Epidermal melanocyte (primary cell): Measurements from ENCODE around the gene DNAAF8.

Experiments
- DNase-seq: peaks from one replicate; pipeline ENCODE4 v3.0.0; 2011; ENCODE audit warnings: low spot score; ENCODE audit not compliant: insufficient read length

Gene DNAAF8

DNA sequence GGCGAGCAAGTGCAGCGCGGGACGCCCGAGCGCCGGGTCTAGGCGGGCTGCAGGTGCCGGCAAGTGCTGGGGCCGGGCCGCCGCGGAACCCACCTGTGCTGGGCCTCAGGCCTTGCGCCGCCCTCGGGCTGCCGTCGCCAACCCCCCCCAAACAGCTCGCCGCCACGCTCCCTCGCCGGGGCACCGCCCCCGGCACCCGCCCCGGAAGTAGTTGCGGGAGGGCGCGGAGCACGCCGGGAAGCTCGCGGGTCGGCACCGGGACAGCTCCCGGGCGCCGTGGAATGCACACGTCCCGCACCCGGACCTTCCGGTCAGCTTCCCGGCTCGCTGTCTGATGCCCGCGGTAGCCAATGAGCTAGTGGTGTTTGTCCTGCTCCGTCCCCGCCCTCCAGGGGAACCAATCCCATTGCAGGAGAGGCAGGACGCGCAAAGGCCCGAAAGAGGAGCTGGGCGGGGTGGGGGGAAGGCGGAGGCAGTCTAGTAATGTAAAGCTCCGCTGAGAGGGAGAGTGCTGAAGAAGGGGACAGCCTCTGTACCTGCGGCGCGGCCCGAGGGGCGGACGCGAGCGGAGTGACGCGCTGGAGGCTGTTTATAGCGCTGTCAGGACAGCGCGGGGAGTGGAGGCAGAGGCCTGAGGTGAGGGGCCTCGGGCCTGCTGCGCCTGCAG is at the start of gene DNAAF8, which contains the start of gene ANKS3:
Gene DNAAF8 (plus strand): TSS at position 475 of the 667 bp plus-strand sequence. CDS start 1,978 bp downstream, outside the sequence.
Gene ANKS3 (minus strand): TSS at position 209 of the 667 bp plus-strand sequence. CDS start 4,122 bp downstream, outside the sequence.
- DNase-seq: peak; percentile 95

DNA sequence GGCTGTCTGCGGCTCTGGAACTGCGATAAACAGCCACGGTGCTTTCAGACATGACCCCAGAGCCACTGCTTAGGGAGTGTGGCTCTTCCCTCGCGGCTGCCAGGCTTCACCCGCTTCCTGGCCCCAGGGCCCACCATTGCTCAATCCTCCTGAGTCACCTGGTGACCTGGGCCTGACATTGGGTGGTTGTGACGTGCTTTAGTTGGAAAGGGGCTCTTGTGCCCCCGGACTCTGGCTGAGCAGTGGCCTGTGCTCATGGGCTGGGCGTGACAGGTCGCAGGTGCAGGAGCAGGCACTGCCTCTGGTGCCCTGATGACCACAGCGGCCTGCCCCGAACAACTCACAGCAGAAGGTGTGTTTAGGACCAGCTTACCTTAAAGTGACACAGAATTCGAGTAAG is 49.6 kb upstream of the DNAAF8 start:
- no peak for DNase-seq

DNA sequence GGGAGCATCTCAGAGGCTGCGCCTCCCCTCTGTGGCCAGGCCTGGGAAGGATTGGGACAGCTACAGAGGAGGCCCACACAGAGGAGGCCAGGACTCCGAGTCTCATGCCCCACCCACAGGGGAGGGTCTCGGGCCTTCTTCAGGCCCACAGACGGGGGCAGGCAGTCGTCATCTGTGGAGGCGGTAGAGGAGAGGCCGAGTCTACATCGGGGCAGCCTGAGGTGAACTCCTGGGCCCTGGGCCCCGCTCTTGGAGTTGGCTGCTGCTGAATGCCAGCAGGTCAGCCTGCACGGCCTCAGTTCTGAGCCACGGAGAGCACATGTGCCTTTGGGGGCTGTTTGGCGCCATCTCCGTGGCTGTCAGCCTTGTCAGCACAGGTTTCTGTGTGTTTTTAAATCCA is 49.0 kb upstream of the DNAAF8 start:
- no peak for DNase-seq

DNA sequence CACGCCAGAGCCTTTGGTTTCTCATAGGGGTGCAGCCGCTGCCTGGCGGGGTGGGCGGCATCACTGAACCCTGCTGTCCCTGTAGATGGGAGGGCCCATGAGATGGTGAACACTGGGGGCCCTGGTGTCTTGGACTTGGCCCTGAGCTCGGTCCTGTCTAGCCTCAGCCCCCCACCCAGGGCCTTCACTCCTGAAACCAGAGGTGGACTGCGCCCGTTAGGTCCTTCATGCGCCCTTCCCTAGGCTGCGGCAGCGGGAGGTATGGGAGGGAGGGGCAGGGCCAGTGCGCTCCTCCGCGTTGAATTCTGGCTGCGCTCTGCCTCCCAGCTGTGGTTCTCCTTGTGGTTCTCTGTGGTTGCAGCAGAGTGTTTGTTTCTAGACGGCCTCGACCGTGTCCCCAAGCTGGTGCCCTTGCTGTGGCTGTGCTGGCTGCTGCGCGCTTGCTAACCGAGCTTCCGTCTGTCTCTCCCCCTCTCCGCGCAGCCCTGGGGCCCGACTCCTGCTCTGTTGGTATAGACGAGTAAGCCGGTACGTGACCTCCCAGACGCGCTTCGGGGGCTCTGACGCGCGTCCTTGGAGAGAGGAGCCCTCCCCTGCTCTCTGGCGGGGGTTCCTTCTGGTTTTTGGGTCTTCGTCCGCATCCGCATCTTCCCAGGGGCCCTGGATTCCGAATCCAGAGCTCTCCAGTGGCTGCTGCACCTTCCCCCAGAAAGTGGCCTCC is 48.4 kb upstream of the DNAAF8 start:
- no peak for DNase-seq

DNA sequence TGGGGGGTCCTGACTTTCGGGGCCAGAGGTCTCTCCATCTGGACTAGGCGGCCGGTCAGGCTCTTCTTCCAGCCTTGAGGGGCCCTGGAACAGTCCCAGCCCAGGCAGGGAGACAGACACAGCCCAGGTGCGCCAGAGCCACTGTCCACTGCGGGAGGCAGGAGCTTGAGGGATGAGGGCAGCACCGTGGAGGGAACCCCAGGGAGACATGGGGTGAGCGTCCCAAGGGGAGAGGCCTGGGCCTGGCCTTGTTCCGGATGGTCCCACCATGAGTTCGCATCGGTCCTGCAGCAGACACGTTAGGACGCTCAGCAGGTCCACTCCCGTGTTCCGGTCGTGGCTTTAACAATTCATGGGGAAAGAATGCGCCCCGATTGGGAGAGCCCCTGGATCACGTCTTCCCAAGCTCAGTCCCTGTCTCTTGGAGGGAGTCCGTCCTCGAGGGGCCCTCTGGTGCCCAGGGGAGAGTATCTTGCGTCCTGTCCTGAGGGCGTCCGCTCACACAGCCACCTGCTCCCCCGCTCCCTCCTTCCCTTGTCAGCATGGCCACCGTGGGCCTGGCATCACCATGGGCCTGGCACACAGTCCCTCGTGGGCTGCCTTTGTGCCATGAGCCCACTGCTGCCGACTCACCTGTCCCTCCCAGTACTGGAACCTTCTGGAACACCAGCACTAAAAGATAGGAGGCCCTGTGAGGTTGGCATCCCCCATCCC is 47.7 kb upstream of the DNAAF8 start:
- no peak for DNase-seq

DNA sequence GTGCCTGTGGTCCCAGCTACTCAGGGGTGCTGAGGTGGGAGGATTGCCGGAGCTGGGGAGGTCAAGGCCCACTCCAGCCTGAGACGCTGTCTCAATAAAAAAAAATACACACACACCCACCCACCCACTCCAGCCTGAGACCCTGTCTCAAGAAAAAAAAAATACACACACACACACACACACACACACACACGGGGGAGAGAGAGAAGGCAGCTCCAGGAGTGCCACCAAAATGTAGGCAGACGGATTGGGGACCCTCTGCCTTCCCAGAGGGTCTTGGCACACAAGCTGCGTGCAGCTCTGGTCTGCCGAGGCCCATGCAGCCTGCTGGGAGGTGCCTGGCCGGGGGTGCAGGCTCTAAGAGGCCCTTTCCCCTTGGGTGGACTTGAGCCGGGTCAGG is 46.9 kb upstream of the DNAAF8 start:
- DNase-seq: no peak

DNA sequence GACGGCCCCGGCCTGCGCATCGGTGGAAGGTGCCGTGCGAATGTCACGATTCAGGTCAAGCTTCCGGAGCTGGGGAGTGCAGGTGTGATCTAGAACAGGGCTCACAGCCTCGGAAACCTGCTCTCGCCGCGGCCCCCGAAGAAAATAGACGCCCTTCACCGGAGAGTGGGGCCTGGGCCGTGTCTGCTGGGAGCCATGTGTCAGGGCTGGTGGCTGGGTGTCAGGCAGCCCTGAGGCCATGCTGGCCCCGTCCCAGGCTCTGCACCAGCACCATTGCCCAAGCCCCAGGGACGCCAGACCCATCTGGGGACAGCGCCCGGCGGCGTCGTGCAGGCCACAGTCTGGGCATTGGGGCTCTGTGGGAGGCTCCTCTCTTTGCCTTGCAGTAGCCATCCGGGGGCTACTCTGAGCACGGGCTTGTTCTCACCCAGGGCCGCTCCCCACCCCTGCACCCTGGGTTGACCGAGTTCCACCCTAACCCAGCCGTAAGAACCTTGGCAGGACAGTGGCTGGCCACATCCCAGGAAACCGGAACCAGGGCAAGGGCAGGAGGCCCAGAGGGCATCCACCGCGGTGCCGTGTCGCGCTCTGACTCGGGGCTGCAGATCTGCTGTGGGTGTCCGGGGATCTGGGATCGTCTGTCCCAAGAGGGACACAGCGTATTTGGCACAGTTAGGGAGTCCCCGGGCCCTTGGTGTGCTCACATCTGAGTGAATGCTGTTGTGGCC is 46.2 kb upstream of the DNAAF8 start:
- no peak for DNase-seq

DNA sequence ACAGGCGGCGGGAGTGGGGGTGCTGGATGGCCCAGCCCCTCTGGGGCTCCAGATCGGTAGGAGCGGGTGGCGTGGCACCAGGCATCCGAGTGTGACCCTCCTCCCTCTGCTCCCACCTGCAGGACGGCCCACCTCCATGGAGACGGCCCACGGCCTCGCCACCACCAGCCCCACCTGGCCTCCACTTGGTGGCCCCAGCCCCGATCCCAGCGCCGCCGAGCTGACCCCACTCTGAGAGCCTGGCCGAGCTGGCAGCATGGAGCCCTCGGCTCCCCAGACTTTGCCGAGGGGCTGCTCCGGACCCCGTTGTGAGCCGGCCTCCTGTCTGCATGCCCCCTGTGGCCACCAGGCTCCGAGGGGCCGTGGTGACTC is 45.7 kb upstream of the DNAAF8 start:
- no peak for DNase-seq

DNA sequence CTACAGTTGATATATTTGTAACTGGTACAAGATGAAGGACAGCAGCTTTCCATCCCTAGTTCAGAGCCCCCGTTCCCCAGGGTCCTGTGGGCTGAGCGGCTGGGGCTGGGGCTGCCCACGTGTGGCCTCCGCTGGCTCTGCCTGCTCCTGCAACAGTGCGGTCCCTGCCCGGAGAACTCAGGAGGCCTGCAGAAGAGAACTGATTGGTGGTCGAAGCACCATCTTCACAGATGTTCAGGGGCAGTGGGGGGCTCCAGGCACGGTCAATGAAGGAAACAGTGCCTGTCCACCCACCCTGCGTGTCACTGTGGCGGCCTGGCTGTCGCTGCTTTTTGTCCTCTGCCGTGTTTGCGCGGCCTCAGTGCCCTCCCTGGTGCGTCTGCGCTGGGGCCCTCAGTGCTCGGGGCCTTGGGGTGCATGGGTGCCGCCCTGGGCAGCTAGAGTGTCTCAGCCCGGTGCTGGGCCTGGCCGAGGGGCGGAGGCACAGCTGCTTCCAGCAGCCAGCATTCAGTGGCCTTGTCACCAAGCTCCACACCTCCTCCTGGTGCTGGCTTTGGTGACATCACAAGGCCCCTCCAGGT is 45.2 kb upstream of the DNAAF8 start:
- no peak for DNase-seq

DNA sequence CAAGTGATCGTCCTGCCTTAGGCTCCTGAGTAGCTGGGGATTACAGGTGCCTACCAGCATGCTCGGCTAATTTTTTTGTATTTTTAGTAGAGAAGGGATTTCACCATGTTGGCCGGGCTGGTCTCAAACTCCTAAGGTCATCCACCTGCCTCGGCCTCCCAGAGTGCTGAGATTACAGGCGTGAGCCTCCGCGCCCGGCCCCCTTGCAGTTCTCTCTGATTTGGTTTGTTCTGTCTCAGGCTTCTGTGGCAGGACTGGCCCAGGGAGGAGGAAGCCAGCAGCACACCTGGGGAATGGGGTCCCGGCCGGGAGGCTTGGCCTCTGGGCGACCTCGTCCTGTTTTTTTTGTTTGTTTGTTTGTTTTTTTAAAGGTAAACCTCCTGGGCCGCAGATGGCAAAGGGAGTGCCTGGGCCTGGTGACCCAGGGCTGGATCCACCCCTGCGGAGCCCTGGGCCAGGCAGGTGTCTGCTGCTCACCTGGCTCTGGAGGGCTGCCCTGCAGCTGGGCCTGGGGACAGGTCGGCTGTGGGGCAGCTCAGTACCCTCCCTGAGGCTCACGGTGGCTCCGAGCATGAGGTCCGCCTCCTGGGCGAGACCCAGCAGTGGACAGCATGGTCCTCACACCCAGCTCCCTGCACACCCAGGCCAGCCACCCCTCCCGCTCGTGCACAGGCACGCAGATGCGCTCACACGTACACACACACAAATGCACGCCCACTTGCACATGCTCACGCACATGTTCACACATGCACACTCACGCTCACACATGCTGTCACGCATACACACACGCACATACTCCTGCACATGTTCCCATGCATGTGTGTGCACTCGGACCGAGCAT is 44.3 kb upstream of the DNAAF8 start:
- no peak for DNase-seq

DNA sequence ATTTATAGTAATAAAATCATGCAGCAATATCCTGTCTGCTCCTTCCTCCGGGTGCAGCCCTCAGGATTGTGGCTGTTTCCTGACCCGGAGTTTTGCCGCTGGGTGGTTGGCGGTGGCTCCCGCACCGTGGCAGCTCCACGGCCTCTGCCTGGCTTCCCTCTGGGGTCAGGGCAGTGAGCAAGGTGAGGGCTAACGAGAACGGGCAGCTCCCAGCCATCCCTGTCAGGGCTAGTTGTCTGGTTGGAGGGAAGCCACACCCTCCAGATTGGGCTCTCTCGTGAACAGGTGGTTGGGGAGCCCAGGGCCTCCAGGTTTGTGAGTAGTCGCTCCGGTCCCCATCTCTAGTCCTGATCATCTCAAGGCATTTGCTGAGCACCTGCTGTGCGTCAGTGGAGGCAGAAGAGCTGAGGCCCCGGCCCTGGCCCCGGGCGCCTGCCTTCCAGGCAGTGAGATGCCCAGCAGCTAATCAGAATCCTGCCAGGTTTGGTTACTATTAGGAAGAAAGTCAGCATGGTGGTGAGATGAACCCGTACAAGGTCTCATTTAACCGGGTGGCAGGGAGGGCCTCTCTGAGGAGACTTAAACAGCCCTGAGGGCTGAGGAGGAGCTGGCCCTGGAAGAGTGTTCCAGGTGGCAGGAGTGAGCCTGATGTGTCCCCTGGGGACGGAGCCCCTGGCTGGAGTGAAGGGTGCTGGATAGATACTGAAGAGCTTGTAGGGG is 43.2 kb upstream of the DNAAF8 start:
- peak; percentile 14 for DNase-seq

DNA sequence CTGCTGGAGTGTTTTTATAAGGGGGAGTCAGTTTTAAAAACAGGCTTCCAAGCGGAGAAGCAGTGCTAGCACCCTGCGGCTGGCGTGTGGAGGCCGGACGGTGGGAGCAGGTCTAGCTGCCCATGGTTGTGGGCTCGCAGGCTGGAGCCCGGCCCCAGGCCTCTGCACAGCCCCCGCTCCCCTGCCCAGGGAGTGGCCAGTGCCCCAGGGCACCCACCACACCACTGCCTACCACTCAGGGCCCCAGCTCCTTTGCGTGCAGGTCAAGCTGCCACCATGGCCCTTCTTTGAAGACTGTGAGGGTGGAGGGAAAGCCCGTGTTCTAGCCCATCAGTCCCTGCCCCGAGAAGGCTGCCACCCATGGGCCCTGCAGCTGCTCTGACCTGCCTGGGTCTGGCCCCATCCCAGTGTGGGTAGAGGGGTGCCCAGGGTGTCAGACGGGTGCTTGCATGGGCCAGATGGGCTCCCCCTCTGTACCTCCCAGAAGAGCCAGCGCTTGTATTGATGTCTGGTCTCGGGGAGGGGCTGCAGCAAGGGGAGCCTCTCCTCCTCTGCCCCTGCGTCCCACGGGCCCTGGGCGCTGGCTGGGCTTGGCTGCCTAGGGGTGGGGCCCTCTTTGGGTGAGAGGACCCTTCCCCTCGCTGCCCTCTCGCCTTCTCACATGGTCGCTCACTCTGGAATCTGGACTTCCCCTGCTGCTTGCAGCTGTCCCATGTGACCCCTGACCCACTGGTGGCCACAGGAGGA is 42.5 kb upstream of the DNAAF8 start:
- DNase-seq: peak; percentile 15

DNA sequence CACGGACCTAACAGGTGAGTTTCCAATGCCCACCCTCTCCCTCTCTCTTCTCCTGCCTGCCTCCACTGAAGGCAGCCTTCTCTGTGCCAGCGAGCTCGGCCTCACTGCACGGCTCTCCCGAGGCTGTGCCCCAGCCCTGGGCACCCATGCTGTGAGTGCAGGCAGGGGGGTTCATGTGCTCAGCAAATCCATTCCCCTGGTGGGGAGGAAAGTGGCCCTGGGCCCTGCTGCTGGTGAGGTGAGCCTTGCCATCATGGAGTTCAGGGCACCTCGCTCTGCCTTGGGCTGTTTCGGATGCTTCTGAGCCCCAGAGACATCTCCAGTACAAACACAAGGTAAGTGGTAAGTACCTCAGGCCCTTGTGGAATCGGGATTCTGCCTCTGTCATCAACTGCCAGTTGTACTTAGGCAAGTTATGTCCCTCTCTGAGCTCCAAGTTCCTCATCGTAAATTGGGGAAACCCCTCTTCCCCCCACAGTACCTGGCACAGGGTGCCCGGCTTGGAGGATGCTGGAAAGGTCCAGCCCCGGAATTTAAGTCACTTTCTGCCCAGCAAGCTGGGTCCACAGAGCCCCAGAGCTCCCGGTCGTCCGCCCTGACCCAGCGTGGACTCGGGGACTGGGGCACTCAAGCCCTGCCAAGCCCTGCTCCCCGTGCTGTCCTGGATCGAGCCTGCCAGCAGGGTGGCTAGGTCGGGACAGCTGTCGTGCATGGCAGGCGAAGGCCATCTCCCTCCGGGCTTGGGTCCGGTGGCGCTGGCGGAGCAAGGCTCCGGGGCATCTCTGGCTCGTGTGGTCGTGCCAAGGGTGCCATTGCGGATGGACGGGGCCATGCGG is 41.7 kb upstream of the DNAAF8 start:
- DNase-seq: peak; percentile 17

DNA sequence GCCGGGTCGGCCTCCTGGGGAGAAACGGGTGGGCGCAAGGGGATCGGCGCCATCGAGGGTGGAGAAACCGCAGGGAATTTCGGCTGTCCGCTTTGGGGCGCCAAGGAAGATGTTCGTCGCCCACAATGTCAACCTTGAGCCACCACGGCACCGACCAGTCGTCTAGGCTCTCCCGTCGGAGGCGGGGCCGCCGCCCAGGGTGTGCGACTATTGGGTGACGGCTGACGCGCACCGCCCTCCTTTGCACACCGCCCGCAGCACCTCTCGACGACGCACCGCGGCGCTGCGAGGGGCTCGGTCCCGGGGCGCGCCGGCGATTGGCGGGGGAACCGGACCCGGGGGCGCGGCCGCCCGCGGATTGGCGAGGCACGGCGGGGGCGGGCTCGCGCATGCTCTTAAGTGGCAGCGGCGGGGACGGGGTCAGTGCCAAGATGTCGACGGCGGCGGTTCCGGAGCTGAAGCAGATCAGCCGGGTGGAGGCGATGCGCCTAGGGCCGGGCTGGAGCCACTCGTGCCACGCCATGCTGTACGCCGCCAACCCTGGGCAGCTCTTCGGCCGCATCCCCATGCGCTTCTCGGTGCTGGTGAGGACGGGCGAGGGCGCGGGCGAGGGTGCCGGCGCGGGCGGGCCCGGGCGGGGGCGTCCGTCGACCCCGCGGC is 40.9 kb upstream of the DNAAF8 start, which contains the start of gene NUDT16L1:
Gene NUDT16L1 (plus strand): TSS at position 267 of the 660 bp plus-strand sequence. CDS start 165 bp downstream, at position 432.
- DNase-seq: peak; percentile 100

DNA sequence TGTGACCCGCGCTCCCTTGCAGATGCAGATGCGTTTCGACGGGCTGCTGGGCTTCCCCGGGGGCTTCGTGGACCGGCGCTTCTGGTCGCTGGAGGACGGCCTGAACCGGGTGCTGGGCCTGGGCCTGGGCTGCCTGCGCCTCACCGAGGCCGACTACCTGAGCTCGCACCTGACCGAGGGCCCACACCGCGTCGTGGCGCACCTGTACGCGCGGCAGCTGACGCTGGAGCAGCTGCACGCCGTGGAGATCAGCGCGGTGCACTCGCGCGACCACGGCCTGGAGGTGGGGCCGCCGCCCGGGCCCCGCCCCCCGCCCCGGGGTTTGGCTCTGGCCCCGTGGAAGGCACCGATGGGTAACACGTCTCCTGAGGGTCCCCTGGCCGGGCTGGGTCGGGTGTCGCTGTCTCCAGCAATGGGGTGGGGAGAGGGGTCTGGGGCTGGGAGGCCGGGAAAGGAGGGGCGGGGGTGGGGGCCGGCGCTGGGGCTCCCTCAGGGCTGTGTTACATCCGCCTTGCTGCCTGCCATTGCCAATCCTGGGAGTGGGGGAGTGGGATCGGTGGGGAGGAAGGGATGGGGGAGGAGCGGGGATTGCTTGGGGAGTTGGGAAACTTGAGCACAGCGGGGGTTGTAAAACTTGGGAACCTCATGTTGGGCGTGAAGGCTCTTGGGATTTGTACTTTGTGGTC is 40.2 kb upstream of the DNAAF8 start:
- peak; percentile 74 for DNase-seq

DNA sequence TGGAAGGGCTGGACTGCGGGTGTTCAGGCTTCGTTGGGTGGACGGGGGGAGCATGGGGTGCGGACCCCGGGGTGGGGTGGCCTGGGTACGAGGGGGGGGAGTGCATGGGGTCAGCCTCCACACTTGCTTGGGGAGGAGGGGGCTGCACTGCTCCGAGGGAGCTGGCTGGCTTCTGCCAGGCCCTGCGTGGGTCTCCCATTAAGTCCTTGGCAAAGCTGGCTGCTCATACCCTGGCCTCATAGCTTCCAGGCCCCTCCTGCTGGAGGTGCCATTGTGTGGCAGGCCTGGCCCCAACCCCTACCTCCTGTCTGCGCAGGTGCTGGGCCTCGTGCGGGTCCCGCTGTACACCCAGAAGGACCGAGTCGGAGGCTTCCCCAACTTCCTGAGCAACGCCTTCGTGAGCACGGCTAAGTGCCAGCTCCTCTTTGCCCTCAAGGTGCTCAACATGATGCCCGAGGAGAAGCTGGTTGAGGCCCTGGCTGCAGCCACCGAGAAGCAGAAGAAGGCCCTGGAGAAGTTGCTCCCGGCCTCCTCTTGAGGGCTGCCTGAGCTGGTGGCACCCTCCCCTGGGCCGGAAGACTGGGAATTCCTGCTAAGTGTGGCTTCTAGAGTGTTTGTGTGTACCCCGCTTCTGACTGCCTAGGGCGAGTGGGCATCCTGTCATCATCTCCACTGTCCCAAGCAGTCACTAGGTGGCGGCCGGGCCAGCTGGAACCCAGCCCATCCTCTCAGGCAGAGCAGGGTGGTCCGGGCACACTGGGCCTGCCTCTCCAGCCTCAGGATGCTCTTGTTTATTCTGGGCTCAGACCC is 39.5 kb upstream of the DNAAF8 start:
- peak; percentile 13 for DNase-seq
